Spleen (tissue), 11 donors: ENCODE results near the gene SDK2. TPM values are rescaled to one million over a fixed set of nuclear protein-coding genes. Genes with fewer than 3 reads are reported as not detected.

Experiments
- DNase-seq: peaks from one replicate; pipeline ENCODE4 v3.0.0-alpha.2; 2020
- H3K27ac ChIP-seq, 8 donors: fragments of 200-600 bp; sonication (generic) in 7 of 8; 1 replicate in 4 of 8; 2 replicates in 4 of 8; pipeline versions ENCODE4 v1.5.0 to v1.8.0; 2016 to 2021; ENCODE audit warnings: inconsistent platforms in 4 of 8, mild to moderate bottlenecking in 4 of 8, moderate library complexity in 1 of 8
- H3K27me3 ChIP-seq, 7 donors: fragments of 200-600 bp; sonication (generic) in 6 of 7; replicated peaks in 1 of 7; 1 replicate in 4 of 7; 2 replicates in 3 of 7; pipeline versions ENCODE4 v1.5.0 to v1.8.0; 2016 to 2021; ENCODE audit warnings: inconsistent platforms in 3 of 7, mild to moderate bottlenecking in 1 of 7
- H3K36me3 ChIP-seq, 6 donors: fragments of 200-600 bp; sonication (generic) in 5 of 6; 1 replicate in 4 of 6; 2 replicates in 2 of 6; pipeline versions ENCODE4 v1.5.0 to v1.8.0; 2016 to 2021; ENCODE audit warnings: inconsistent platforms in 2 of 6
- H3K4me1 ChIP-seq, 6 donors: fragments of 200-600 bp; sonication (generic) in 5 of 6; 1 replicate in 3 of 6; 2 replicates in 3 of 6; pipeline versions ENCODE4 v1.5.0 to v1.8.0; 2016 to 2021; ENCODE audit warnings: inconsistent platforms in 3 of 6
- H3K4me3 ChIP-seq, 8 donors: fragments of 200-600 bp; sonication (generic) in 7 of 8; 1 replicate in 4 of 8; 2 replicates in 4 of 8; pipeline versions ENCODE4 v1.5.0 to v1.8.0; 2016 to 2021; ENCODE audit warnings: inconsistent platforms in 4 of 8, mild to moderate bottlenecking in 4 of 8, moderate library complexity in 2 of 8
- H3K9me3 ChIP-seq, 8 donors: fragments of 200-600 bp; sonication (generic) in 7 of 8; 1 replicate in 4 of 8; 2 replicates in 4 of 8; pipeline versions ENCODE4 v1.5.0 to v1.8.0; 2016 to 2021; ENCODE audit warnings: inconsistent platforms in 4 of 8
- POLR2A ChIP-seq, 3 donors: fragments of 450-650 bp; IDR thresholded peaks; one replicate each; pipeline ENCODE4 v1.5.1; 2017; ENCODE audit warnings: antibody characterized with exemption in 3 of 3, mild to moderate bottlenecking in 1 of 3
- POLR2AphosphoS5 ChIP-seq, 3 donors: sonication (generic); formaldehyde crosslinking; IDR thresholded peaks; one replicate each; pipeline ENCODE4 v1.5.1; 2017; ENCODE audit warnings: antibody characterized with exemption in 3 of 3
- WGBS, 5 donors: extraction: QIAGEN DNeasy Blood & Tissue Kit in 3 of 5; methylation state at CpG; one replicate each; pipeline versions ENCODE4 v1.1.5 to v1.1.7; 2013 to 2018; 5-methylcytosine and 5-hydroxymethylcytosine counted together
- intact Hi-C: fragments of 100-400 bp; cut with DNase I; formaldehyde crosslinking; loops from one replicate; pipeline ENCODE4 v1.15.0; 2023; ENCODE audit warnings: low total_unique reads
- polyA plus RNA-seq, 3 donors: library from polyadenylated mRNA; stranded (reverse); fragments of 200-250 nt; gene quantifications; one replicate each; pipeline ENCODE4 v1.2.1, GENCODE V29; 2013
- total RNA-seq, 7 donors: library from RNA; depleted of rRNA in 3 of 7; stranded (reverse); fragments of >200 nt in 3 of 7; fragmentation: NEBNext Ultra II Directional in 4 of 7; extraction: Animal tissue kit (Norgen Biotek cat#: 25700) in 4 of 7; gene quantifications; one replicate each; pipeline versions ENCODE4 v1.1.0 to v1.2.1, GENCODE V29; 2016 to 2021
- TF ChIP-seq, protein P1 (sequence below), 11 experiments: fragments of 200-600 bp in 7 of 11; fragments of 450-650 bp in 4 of 11; sonication (generic) in 4 of 11; IDR thresholded peaks in 8 of 11; conservative IDR thresholded peaks in 3 of 11; 1 replicate in 7 of 11; 2 replicates in 4 of 11; pipeline versions ENCODE4 v1.4.0 to v1.8.0; 2016 to 2021; ENCODE audit warnings: antibody characterized with exemption in 11 of 11, inconsistent platforms in 4 of 11, mild to moderate bottlenecking in 1 of 11
- donor health status: healthy with polysubstance abuse.
- donor health status: DM: no; HTN: no; CAD: no; lungs with moderate emphysema.
- donor health status: DM: no; HTN: no; CAD: no.
- donor health status: Bipolar disorder and iron deficiency.
- donor health status: healthy.
- donor health status: DM: no; HTN: no; CAD: no.
- donor health status: DM: yes; HTN: yes; CAD: no.

SDK2 gene
- total and polyA plus RNA-seq, 10 donors, result 0.86 to 16.5 (median 9.7) TPM

DNA sequence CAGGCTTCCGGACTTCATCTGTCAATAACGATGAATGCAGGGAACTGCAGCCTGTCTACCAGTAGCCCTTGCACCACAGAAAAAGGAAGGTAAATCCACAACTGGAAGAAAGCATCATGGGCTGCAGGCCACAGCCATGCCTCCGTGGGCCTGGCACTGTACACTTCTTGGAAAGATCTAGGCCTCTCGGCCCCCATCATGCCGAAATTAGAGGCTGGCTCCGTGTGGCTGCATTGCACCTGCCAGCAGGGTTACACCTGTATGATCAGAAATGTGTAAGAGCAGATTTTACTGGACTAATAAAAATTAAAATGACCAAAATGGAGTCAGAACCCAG is 52.2 kb downstream of the SDK2 start:
- TF ChIP-seq, protein P1, sequence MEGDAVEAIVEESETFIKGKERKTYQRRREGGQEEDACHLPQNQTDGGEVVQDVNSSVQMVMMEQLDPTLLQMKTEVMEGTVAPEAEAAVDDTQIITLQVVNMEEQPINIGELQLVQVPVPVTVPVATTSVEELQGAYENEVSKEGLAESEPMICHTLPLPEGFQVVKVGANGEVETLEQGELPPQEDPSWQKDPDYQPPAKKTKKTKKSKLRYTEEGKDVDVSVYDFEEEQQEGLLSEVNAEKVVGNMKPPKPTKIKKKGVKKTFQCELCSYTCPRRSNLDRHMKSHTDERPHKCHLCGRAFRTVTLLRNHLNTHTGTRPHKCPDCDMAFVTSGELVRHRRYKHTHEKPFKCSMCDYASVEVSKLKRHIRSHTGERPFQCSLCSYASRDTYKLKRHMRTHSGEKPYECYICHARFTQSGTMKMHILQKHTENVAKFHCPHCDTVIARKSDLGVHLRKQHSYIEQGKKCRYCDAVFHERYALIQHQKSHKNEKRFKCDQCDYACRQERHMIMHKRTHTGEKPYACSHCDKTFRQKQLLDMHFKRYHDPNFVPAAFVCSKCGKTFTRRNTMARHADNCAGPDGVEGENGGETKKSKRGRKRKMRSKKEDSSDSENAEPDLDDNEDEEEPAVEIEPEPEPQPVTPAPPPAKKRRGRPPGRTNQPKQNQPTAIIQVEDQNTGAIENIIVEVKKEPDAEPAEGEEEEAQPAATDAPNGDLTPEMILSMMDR (IDR thresholded peaks at IDR 0.05 in 8 of 11, conservative IDR thresholded peaks at IDR 0.05 in 3 of 11), result no peak
- TF ChIP-seq POLR2AphosphoS5 (IDR thresholded peaks at IDR 0.05) (no peak), POLR2A (IDR thresholded peaks at IDR 0.05) (no peak)
- H3K4me1 ChIP-seq, result peaks cover 46 to 100% (median 75%) of the 10 kb centered on the region in 6 donors
- WGBS, 5 donors, result 19 to 32% (median 27%) methylated on average over 6 of the region's 6 CpGs
- H3K36me3 ChIP-seq, result no peaks in the 10 kb centered on the region
- intact Hi-C loops, result no loop called here
- H3K9me3 ChIP-seq, result no peaks in the 10 kb centered on the region
- DNase-seq, result peak; percentile 79
- peak overlapping the region; percentile 54 to 86 (median 80) for H3K27ac ChIP-seq
- peak overlapping the region in 3 of 8 donors; percentile 10 to 40 (median 22) for H3K4me3 ChIP-seq
- peaks cover 0 to 13% (median 0%) of the 10 kb centered on the region in 7 donors for H3K27me3 ChIP-seq

DNA sequence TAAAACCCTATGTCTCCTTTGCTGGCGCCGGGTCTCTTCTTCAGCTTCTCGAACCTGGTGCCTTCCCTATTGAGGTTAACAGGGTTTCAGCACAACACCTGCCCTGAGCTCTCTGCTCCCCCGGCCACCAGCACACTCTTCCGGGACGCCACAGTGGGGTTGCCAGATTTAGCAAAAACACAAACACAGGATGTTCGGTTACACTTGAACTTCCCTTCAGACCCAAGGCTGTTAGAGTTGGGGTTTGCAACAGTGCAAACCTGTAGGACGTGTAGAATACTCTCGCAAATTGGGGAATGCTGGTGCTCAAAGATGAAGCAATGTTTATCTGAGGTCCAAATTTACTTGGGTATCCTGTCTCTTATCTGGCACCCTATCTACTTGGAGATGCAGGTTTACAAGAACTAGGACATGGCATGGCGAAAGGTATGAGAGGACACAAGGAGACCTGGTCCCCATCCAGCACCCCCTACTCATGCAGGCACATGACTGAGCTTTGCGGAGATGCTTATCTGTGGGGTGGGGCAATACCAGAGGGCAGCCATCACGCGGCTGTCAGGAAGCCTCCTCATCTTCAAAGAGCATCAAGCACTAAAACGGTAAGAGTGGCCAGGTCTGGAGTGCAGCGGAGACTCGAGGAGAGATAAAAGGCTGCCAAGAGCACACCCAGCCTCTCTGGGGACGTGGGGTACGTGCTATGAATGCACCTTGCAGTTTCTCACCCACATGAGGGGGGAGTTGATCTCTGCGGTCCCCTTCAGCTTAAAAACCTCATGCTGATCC is 52.8 kb downstream of the SDK2 start:
- Histone ChIP-seq H3K27ac (peak overlapping the region; percentile 60 to 86 (median 80)), H3K4me1 (peaks cover 46 to 100% (median 78%) of the 10 kb centered on the region in 6 donors), H3K9me3 (no peaks in the 10 kb centered on the region), H3K4me3 (peak overlapping the region in 4 of 8 donors; percentile 10 to 40 (median 18)), H3K27me3 (peaks cover 0 to 13% (median 0%) of the 10 kb centered on the region in 7 donors), H3K36me3 (no peaks in the 10 kb centered on the region)
- WGBS, 5 donors, result 12 to 22% (median 16%) methylated on average over 17 to 19 of the region's 19 CpGs
- no peak for TF ChIP-seq POLR2A (IDR thresholded peaks at IDR 0.05)
- TF ChIP-seq POLR2AphosphoS5 (IDR thresholded peaks at IDR 0.05), result peak in 2 of 3 donors; percentile 65 to 72
- TF ChIP-seq, protein P1 (IDR thresholded peaks at IDR 0.05 in 8 of 11, conservative IDR thresholded peaks at IDR 0.05 in 3 of 11), result no peak
- intact Hi-C loops, result no loop called here
- DNase-seq, result peak; percentile 92

DNA sequence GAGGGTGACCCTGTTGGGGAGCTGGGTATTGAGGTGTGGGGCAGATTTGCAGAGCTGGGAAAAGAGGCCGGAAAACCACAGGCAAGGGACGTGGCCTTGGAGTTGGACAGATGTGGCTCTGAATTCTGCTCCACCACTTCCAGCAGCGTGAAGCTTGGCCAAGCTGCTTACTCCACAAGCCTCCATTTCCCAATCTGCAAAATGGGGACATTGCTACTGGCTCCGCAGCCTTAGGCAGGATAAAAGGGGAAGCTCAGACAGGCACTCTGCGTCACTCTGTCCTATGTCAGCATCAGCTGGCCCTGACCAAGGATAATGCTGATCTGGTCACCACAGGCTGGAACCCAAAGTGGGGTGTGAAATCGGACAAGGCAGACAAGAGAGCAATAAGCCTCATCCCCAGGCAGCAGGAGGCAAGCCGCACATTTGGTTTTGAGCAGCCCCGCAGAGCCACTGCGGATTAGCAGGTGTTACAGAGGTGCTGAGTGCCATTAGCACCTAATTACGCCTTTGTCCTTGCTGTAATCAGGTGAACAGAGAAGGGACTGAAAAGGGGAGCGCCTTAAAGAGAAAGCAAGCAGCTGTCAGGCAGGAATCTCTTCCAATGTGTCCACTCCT is 54.8 kb downstream of the SDK2 start:
- peaks cover 45 to 97% (median 67%) of the 10 kb centered on the region in 6 donors for H3K4me1 ChIP-seq
- peak overlapping the region in 5 of 8 donors; percentile 27 to 86 (median 83) for H3K27ac ChIP-seq
- 85 to 97% (median 90%) methylated on average over 10 to 11 of the region's 11 CpGs for WGBS, 5 donors
- no peak for DNase-seq
- H3K36me3 ChIP-seq, result no peaks in the 10 kb centered on the region
- intact Hi-C loops, result no loop called here
- no peak for TF ChIP-seq POLR2AphosphoS5 (IDR thresholded peaks at IDR 0.05)
- TF ChIP-seq POLR2A (IDR thresholded peaks at IDR 0.05), result no peak
- TF ChIP-seq, protein P1 (IDR thresholded peaks at IDR 0.05 in 8 of 11, conservative IDR thresholded peaks at IDR 0.05 in 3 of 11), result no peak
- H3K9me3 ChIP-seq, result no peaks in the 10 kb centered on the region
- no peak overlapping the region for H3K4me3 ChIP-seq
- H3K27me3 ChIP-seq, result peaks cover 0 to 13% (median 0%) of the 10 kb centered on the region in 7 donors

DNA sequence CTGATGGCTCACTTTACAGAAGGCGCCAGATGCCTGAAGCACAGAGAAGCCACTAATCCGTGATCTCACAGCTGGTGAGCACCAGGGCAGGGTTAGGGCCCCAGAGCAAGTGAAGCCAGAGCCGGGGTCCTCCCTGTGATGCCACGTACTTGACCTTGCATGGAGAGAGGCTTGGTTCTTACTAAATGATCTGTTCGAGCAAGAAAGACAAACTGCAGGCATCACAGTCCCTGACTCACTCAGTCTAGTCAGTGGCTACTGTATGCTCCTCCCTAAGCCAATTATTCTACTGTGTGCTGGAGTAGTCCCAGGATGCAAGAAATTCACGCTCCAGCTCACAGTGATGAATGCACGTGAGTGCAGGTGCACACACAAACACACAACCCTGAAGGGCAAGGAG is 55.4 kb downstream of the SDK2 start:
- Histone ChIP-seq H3K27me3 (peaks cover 0 to 13% (median 0%) of the 10 kb centered on the region in 7 donors), H3K27ac (peak overlapping the region in 4 of 8 donors; percentile 28 to 86 (median 58)), H3K36me3 (no peaks in the 10 kb centered on the region), H3K4me3 (no peak overlapping the region), H3K9me3 (no peaks in the 10 kb centered on the region), H3K4me1 (peaks cover 40 to 91% (median 61%) of the 10 kb centered on the region in 6 donors)
- DNase-seq, result no peak
- TF ChIP-seq POLR2A (IDR thresholded peaks at IDR 0.05) (no peak), POLR2AphosphoS5 (IDR thresholded peaks at IDR 0.05) (no peak)
- TF ChIP-seq, protein P1 (IDR thresholded peaks at IDR 0.05 in 8 of 11, conservative IDR thresholded peaks at IDR 0.05 in 3 of 11), result no peak
- intact Hi-C loops, result no loop called here
- 74 to 83% (median 79%) methylated on average over 7 of the region's 7 CpGs for WGBS, 5 donors
